ENCODE data around the gene SMYD3. TPM values are rescaled to one million over a fixed set of nuclear protein-coding genes. Genes with fewer than 3 reads are reported as not detected.

The SMYD3 gene
- total and polyA plus RNA-seq, 11 donors: 6.3 to 12.1 (median 9.5) TPM

GRCh38 chr1:245859493-245860114, 647.5 kb downstream of the SMYD3 start:
- 73 to 89% (median 76%) methylated on average over 9 of the region's 9 CpGs for WGBS, 4 donors
- Histone ChIP-seq H3K36me3 (no peaks in the 10 kb centered on the region), H3K27me3 (no peaks in the 10 kb centered on the region), H3K27ac (no peak overlapping the region), H3K4me3 (no peak overlapping the region), H3K4me1 (peaks cover 0 to 11% (median 3%) of the 10 kb centered on the region in 12 donors), H3K9me3 (peaks cover 0 to 5% (median 0%) of the 10 kb centered on the region in 12 donors)
- TF ChIP-seq CTCF (IDR thresholded peaks at IDR 0.05): no peak
- TF ChIP-seq POLR2A (IDR thresholded peaks at IDR 0.05): no peak
- DNase-seq (no peak), ATAC-seq (peak in 2 of 4 donors; percentile 19 to 47)
- intact Hi-C loops (cut with DNase I): loop anchor here in 1 of 10 donors (10.0 kb wide), 1 partner anchor 705 kb away; the partner anchor contains the start of gene KIF26B

- H3K4me1 ChIP-seq: peaks cover 0 to 11% (median 3%) of the 10 kb centered on the region in 12 donors
- peaks cover 0 to 9% (median 0%) of the 10 kb centered on the region in 12 donors for H3K9me3 ChIP-seq
- no peak for TF ChIP-seq POLR2A (IDR thresholded peaks at IDR 0.05)
- TF ChIP-seq CTCF (IDR thresholded peaks at IDR 0.05): peak in 4 of 12 donors; percentile 2 to 26 (median 18)
- 71 to 90% (median 81%) methylated on average over 7 of the region's 7 CpGs for WGBS, 4 donors
- no peak for ATAC-seq
- H3K27ac ChIP-seq: no peak overlapping the region
- H3K4me3 ChIP-seq: no peak overlapping the region
- DNase-seq: no peak
- H3K36me3 ChIP-seq: peaks cover 0 to 3% (median 0%) of the 10 kb centered on the region in 9 donors
- H3K27me3 ChIP-seq: no peaks in the 10 kb centered on the region
- intact Hi-C loops (cut with DNase I): loop anchor here in 1 of 10 donors (10.0 kb wide), 1 partner anchor 704 kb away; the partner anchor contains the start of gene KIF26B
Observed at GRCh38 chr1:245858722-245859492, 648.2 kb downstream of the SMYD3 start.

GRCh38 chr1:245858022-245858721, 648.9 kb downstream of the SMYD3 start:
- H3K27me3 ChIP-seq: no peaks in the 10 kb centered on the region
- no peak overlapping the region for H3K27ac ChIP-seq
- no peak for DNase-seq
- H3K4me3 ChIP-seq: no peak overlapping the region
- TF ChIP-seq POLR2A (IDR thresholded peaks at IDR 0.05): no peak
- peaks cover 0 to 11% (median 3%) of the 10 kb centered on the region in 12 donors for H3K4me1 ChIP-seq
- H3K9me3 ChIP-seq: peaks cover 0 to 9% (median 0%) of the 10 kb centered on the region in 12 donors
- peaks cover 0 to 3% (median 0%) of the 10 kb centered on the region in 9 donors for H3K36me3 ChIP-seq
- intact Hi-C loops (cut with DNase I): loop anchor here in 1 of 10 donors (10.0 kb wide), 1 partner anchor 703 kb away; the partner anchor contains the start of gene KIF26B
- ATAC-seq: no peak
- WGBS, 4 donors: 89 to 95% (median 92%) methylated on average over 13 of the region's 13 CpGs

GRCh38 chr1:245856944-245857531, 650.0 kb downstream of the SMYD3 start:
- TF ChIP-seq POLR2A (IDR thresholded peaks at IDR 0.05) (no peak), CTCF (IDR thresholded peaks at IDR 0.05) (no peak)
- Histone ChIP-seq H3K9me3 (peaks cover 0 to 9% (median 0%) of the 10 kb centered on the region in 12 donors), H3K36me3 (peaks cover 0 to 3% (median 0%) of the 10 kb centered on the region in 9 donors), H3K4me3 (no peak overlapping the region), H3K27ac (no peak overlapping the region), H3K4me1 (peaks cover 0 to 11% (median 3%) of the 10 kb centered on the region in 12 donors), H3K27me3 (no peaks in the 10 kb centered on the region)
- WGBS, 4 donors: 77 to 94% (median 89%) methylated on average over 13 of the region's 13 CpGs
- intact Hi-C loops (cut with DNase I): loop anchor here in 1 of 10 donors (10.0 kb wide), 1 partner anchor 702 kb away; the partner anchor contains the start of gene KIF26B
- ATAC-seq (no peak), DNase-seq (no peak)

All from heart left ventricle (tissue), 16 donors.